ELF-1 (cell line): ENCODE measurements around the gene PC.

Source experiments
- DNase-seq: peaks from one replicate; pipeline ENCODE4 v3.0.0-alpha.2; 2016; ENCODE audit warnings: low read depth, low spot score

Gene PC

DNA sequence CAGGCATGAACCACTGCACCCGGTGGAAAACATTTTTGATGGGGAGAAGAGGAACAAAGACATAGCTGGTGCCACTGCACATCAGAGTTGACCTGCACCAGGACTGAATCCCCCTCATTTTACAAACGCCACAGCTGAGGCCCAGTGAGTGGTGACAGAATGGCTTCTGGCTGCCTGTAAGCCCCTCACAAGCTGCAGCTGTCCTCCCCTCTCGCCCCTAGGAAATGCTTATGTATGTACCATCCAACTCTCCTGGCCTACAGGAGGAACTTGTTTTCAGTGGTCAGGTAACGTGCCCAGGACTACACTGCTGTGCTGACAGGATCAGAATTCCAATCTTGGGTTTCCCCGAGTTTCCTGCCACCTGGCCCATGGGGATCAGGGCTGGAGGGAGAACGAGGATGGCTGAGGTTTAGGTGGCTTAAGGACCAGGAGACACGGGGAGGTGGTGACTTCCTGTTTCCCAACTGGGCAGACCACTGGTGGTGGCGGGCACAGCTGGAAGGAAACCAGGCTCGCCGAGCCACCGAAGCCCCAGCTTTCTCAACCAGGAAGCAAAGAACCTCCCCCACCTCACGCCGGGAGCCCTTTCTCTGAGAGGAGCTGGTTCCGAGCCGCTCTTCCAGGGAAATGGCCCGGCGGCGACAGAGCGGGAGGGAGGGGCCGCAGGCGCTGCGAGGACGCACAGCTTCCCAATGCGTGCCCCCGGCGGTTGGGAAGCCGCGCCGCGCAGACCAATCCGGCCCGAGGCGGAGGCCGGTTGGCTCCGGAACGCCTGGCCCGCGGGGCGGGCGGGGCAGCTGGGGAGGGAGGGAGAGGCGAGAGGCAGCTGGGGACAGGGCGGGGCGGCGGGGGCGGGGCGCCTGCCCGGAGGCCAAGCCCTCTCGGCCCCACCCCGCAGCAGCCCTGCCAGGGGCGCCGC is 102.3 kb downstream of the PC start:
- peak; percentile 94 for DNase-seq

DNA sequence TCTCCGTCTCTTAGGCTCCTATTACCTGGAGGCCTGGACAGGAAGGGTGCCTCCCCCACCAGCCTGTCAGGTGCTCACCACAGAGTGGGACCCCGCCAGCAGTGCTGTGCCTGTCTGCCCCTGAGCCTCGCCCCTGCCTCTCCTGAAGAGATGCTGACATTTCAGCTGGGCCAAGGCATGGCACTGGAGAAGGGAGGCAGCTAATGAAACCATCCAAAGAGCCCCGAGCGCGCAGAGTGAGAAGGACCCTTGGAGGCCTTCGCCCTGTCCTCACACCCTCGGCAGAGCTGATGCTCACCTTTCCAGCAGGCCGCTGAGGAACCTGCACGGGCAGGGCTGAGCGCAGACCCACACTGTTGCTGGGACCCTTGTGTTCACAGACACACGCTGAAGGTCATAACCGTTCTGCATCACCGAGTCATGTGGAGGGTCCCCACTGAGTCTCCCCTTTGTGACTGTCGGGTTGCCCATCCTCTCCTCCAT is 103.4 kb downstream of the PC start:
- DNase-seq: no peak

DNA sequence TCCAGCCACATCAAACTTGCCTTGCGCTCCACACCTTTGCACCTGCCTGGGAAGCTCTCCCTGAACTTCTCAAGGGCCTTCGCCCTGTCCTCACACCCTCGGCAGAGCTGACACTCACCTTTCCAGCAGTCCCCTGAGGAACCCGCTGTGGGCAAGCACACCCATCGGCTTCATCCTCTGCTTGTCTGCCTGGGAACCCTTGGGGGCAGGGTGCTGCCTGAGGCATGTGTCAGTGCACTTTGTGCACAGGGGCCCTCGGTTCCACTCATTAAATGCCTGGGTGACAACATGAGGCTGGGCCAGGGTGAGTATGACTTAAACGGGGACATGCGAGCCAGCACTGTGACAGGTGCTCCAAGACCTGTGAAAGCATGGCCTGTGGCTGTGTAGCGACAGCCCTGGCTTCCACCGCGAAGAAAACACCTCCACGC is 103.9 kb downstream of the PC start:
- no peak for DNase-seq

DNA sequence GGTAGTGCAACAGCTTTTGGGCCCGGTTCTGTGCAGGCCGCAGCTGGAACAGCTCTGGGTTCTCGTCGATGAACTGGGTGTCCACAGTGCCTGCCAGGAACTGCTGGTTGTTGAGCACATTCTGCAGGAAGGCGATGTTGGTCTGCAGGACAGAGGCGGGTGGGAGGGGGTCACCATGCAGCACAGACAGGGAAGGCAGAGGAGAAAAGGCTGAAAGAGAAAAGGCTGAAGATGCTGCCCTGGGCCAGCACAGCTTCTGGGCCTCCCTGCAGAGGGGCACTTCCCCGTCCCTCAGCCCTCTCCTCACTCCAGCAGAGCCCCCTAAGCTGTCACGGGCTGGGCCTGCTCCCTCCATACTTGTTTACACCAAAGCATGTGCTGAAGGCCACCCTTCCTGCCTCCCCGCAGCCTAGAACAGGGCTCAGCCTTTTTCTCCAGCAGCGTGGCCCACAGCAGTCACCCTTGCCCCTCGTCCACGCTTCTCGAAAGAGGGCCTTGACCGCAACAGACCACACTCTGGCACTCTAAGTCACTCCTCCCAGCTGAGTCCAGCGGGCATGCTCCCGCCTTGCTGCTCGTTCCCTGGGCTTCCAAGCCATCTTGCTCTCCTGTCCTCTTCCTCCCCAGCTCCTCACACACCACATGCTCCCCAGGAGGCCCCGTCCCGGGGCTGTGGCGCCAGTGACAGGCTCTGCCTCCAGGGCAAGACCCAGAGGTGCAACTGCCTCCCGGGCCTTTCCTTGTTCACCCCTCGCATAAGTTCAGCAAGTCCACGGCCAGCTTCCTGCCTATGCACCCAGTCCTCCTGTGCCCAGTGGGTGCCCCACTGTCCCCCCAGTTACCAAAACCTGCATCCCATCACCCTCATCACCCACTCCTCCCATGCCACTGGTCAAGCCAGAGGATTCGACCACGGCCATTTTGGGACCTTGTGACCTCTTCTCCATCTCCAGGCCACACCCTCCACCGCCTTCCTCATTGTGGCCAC is 104.6 kb downstream of the PC start:
- no peak for DNase-seq

DNA sequence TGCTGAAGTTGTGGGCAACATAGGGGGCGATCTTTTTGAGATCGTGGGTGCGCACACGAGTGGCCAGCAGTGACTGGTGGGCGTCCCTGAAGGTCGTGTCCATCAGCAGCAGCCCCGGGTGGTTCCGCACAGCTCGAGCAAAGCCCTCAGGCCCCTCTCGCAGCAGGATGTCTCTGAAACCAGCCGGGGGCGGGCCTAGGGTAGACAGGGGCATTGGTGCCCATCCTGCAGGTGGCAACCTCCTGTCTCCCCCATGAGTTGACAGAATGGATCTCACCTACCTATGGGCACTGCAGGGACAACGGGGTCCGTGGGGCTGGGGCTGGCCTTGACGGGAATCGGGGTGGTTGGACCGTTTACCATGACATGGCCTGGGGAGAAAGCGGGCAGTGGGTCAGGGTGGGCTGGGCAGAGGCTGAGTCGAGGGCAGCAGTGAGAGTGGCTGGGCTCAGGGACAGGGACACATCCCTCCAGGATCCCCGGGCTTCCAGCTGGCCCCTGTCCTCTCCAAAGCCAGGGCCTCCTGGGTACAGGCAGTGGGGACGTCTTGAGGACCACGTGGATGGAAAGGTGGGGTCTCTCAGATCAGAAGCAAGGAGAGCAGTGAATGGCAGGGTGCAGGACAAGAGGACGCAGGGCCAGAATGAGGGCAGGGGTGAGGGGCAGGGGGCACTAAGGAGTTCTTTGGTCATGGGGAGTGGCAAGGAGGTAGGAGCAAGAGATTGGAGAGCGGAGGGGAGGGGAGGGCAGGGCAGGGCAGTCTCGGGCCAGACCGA is 105.5 kb downstream of the PC start:
- DNase-seq: no peak

DNA sequence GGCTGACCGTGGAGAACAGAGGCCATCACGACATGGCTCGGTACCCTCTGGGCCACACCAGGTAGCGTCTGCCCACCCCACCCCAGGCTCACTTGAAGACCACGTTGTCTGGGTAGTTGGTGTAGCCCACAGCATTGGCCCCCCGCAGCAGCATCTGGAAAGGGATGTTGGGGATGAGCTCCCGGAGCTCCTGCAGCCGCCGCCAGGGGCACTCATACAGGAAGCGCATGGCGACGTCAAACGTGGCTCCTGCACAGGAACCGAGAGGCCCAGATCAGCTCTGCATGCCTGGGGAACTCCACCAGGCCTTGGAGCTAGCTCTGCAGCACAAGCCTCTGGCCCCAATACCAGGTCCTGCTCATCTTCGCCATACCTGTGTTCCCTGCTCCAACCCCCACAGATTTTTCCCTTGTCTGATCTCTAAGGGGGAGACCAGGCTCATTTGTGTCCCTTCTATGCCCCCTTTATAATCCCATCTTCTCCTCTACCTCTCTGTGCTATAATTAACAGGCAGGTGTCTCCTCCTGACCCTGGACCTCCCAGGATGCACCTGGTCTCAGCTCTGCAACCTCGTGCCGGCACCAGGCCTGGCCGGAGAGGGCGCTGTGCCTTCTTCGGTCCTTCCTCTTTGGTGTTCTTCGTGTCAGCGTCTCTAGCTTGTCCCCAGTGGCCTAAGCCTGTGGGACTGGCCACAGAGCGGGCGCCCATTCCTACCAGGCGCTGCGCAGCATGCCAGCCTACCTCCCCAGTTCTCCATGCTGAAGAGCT is 106.3 kb downstream of the PC start:
- peak; percentile 41 for DNase-seq

DNA sequence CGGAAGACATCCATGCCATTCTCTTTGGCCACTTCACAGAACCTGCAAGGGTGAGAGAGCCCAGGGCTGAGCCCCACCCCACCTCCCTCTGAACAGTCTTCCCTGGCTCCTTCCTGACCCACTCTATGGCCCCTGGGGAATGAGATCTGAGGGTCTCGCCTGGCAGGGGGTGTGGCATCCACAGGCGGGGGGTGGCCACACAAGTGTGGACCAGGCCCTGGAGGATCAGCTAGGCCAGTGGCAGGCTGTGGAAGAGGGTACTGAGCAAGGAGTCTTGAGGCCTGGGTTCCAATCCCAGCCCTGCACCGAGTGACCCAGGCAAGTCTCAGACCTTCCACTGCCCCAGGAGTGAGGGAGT is 107.0 kb downstream of the PC start:
- no peak for DNase-seq

DNA sequence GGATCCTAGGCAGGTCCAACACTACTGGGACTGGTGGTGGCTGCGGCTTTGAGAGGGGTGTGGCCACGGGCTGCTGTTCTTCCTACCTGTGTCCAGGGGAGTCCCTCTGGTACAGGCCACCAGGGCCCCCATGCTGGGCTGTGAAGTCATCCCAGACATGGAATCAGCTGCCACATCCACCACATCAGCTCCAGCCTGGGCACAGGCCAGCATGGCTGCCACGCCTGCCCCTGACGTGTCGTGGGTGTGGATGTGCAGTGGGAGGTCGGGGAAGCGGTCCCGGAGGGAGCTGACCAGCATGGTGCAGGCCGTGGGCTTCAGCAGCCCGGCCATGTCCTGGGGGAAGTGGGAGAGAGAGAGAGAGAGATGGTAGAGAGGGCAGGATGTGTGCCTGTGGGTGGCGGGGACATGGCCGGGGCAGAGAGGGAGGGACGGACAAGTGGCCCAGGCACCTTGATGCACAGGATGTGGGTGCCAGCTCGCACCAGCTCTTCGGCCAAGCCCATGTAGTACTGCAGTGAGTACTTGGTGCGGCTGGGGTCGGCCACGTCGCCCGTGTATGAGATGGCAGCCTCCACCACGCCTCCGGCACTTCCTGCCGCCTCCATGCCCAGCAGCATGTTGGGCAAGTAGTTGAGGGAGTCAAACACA is 107.5 kb downstream of the PC start:
- DNase-seq: no peak

DNA sequence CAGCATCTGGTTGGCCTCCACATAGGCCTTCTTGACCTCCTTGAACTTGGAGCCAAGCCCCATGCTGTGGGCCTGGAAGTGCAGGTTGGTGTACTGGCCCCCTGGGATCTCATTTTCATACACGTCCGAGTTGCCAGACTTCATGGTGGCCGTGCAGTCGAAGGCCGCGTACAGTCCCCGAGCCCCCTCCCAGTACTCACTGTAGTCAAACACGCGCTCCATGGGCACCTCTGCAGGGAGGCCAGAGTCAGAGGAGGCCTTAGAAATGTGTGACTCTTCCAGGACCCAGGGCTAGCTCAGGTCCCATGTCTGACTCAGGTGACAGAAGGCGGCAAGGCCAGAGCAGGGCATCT is 108.0 kb downstream of the PC start:
- DNase-seq: no peak

DNA sequence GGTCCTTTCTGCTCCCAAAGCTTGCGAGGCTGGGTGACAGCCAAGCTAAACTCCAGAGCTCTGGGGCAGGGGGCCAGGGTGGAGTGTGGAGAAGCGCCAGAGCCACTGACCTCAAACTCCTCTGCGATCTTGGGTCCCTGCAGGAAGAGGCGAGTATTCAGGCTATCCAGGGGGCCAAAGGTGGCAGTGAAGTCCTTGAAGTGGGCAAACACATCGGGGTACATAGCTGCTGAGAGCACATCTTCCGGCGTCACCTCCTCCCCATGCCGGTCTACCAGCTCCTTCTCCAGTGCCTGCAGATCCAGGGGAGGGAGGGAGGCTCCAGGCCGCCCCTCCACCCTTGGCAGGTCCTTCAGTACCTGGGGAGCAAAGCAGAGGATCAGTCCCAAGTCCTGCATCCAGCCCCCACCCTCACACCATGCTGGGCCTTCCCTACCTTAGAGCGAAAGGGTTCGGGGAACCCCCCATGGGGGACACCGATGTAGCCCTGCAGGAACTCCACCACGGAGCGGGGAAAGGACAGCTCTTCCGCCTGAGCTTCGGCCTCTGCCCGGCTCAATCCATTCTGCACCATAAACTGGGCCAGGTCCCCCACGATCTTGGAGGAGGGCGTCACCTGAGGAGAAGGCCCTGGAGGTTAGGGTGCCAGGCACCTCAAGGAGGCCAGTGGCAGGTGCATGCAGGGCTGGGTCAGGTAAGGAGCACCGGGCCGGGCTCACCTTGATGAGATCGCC is 108.5 kb downstream of the PC start:
- no peak for DNase-seq

DNA sequence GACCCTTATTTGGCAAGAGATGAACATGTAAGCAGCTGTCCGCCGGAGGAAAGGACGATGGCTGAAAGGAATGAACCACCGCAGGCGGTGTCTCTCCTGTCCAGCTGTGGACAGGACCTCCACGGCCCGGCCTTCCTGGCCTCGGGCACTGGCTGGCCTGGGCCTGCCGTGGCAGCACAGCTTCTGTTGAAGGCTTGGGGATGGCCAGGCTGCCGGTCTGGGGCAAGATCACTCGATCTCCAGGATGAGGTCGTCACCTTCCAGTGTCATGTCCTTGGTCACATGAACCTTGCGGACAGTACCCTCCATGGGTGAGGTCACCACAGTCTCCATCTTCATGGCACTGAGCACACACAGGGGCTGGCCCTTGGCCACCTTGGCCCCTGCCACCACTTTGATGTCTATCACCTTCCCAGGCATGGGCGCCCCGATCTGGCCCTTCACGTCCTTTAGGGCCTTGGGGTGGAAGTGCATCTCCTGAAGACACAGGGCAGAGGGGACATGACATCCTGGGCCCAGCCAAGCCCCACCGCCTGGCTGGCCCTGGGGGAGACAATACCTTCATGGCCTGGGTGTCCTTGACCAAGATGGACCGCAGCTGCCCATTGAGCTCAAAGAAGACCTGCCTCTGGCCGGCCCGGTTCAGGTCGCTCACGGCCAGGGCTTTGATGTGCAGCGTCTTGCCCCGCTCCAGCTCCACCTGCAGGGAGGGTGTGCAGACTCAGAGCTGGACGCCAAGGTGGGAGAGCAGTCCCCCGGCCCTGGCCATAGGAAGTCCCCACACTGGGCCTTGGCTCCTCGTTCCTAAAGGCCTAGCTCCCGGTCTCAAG is 109.3 kb downstream of the PC start:
- DNase-seq: no peak

DNA sequence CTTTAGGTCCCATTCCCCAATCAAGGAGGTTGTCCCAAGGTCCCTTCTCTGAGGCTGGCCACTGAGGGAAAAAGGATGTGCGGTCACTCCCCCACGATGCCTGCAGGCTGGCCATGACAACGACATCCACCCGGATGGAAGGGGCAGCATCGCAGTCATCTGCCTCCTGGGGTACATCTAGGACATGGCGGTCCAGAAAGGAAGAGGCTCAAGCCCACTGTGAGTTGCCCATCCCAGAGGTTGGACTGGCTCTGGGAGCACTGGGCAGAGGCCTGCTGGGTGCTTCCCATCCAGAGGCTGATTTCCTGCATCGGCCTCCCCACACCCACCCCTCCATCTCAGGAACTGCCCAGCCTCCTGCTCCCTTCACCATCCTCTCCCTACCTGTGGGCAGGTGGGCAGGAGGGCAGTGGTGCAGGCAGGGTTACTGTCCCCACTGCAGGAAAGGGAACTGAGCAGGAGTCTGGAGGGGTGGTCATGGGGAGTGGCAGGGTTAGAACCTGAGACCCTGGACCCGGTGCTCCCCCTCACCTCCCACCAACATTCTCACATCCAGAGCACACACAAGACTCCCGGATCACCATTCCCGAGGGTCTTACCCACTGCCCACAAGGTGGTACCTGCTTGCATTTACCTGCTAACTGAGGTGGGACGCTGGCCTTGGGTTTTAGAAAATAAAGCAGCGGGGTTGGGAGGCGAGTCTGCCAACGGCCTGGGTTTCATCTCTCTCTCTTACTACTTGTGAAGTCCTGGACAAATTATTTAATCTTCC is 110.5 kb downstream of the PC start:
- DNase-seq: no peak

DNA sequence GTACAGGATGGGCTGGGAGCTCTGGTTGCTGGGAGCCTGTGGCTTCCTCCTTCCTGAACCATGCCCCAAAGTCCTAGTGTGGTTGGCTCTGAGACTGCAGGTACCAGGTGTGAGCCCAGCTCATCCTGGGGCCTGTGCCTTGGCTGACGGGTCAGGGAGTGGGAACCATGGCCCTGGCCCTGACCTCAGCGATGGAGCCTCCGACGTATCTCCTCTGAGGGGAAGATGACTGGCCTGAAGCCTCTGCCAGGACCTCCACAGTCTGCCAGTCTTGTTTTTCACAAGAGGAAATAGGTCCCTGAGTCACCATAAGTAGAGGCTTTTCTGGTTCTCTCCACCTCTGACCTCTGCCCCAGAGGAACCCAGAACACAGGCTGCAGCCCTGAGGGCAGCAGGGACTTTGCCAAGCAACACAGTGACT is 111.5 kb downstream of the PC start:
- DNase-seq: no peak

DNA sequence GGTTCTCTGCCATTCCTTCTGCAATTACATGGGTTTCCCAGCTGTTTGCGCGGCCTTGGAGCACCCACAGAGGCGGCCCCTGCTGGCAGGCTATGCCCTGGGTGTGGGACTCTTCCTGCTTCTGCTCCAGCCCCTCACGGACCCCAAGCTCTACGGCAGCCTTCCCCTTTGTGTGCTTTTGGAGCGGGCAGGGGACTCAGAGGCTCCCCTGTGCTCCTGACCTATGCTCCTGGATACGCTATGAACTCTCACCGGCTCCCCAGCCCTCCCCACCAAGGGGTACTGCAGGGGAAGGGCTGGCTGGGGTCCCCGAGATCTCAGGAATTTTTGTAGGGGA is 112.3 kb downstream of the PC start:
- DNase-seq: no peak

DNA sequence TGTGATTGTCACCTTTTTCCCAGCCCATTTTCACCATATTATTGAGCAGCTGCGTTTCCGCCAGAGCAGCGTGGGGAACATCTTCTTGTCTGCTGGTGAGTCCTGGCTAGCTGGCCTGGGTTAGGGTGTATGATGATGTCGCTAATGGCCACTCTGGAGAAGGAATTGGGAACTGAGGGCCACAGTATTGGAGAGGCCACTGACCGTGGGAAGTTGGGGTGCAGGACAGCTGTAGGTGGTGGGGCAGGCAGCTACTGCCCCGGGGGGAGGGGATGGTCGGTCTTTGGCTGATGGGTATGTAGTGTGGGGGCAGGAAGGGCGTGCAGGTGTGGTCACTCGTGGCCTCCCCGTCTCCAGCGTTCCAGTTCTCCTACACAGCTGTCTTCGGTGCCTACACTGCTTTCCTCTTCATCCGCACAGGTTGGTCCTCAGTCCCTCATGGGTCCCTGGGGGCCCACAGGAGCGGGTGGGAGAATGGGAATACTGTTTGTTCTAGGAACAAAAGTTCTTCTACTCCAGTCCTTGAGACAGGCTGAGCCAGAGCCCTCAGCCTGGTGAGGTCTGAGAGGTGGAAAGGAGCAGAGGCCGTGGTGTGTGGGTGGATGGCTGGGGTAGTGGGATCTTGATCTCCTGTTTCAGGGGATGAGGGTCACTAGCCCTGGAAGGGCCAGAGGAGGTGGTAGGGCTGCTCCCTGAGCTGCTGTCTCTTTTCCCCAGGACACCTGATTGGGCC is 112.9 kb downstream of the PC start:
- no peak for DNase-seq

DNA sequence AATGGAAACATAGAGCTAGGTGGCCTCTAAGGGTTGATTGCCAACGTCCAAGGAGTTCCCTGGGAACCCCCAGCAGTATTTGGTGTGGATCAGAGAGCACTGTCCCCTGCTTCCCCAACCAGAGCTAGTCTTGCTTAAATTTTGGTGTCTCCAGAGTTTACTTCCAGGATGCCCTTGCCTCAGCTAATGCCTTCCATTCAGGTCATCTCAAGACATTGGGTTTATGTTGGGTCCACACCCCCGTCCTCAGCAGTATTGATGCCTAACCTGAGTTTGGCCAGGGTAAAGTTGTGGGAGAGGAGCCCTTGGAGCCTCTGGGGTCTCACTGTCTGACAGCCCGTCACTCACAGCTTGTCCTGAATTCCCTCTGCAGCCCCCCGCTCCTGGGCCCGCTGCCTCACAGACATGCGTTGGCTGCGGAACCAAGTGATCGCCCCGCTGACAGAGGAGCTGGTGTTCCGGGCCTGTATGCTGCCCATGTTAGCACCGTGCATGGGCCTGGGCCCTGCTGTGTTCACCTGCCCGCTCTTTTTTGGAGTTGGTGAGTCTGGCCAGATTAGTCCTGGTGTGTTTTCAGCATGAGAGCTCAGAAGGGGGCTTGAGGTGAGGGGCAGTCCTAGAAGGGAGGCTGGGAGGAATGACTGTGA is 113.6 kb downstream of the PC start:
- no peak for DNase-seq
